Neuronal stem cell (in vitro differentiated cells): Measurements from ENCODE around the gene OLFM3.
A peak's percentile ranks its signal among the peaks of the same experiment; 100 is the strongest.

Experiments used
- DNase-seq: peaks from one replicate; pipeline ENCODE4 v3.0.0-alpha.2; 2013; ENCODE audit warnings: low spot score
- H2AFZ ChIP-seq: one replicate; pipeline ENCODE4 v1.6.1; 2013; ENCODE audit warnings: mild to moderate bottlenecking, low read length, inconsistent platforms
- H2AK5ac ChIP-seq: 2 replicates; pipeline ENCODE4 v1.6.1; 2013; ENCODE audit warnings: low read depth, mild to moderate bottlenecking, inconsistent platforms, low read length, moderate library complexity, mixed read lengths
- H2BK120ac ChIP-seq: 2 replicates; pipeline ENCODE4 v1.6.1; 2013; ENCODE audit warnings: low read depth, mild to moderate bottlenecking, inconsistent platforms, low read length, moderate library complexity, mixed read lengths
- H2BK12ac ChIP-seq: one replicate; pipeline ENCODE4 v1.6.1; 2013; ENCODE audit warnings: low read length, inconsistent platforms
- H2BK15ac ChIP-seq: 2 replicates; pipeline ENCODE4 v1.6.1; 2013; ENCODE audit warnings: mild to moderate bottlenecking, low read length, inconsistent platforms, mixed read lengths
- H2BK5ac ChIP-seq: one replicate; pipeline ENCODE4 v1.6.1; 2013; ENCODE audit warnings: inconsistent platforms, mild to moderate bottlenecking, low read length, moderate library complexity
- H3K14ac ChIP-seq: one replicate; pipeline ENCODE4 v1.6.1; 2013; ENCODE audit warnings: low read length, inconsistent platforms
- H3K18ac ChIP-seq: 2 replicates; pipeline ENCODE4 v1.6.1; 2013; ENCODE audit warnings: low read length, inconsistent platforms
- H3K23ac ChIP-seq: 2 replicates; pipeline ENCODE4 v1.6.1; 2013; ENCODE audit warnings: low read depth, mild to moderate bottlenecking, mixed read lengths, low read length, inconsistent platforms; ENCODE audit not compliant: poor library complexity
- H3K27ac ChIP-seq: replicated peaks from 3 replicates; pipeline ENCODE4 v1.5.1; 2013; ENCODE audit warnings: low read length, inconsistent platforms
- H3K27me3 ChIP-seq, 3 experiments: 2 replicates each; pipeline ENCODE4 v1.6.1; 2013; ENCODE audit warnings: low read length in 3 of 3, mild to moderate bottlenecking in 2 of 3, inconsistent platforms in 1 of 3, low read depth in 1 of 3, mixed read lengths in 1 of 3, moderate library complexity in 1 of 3; ENCODE audit not compliant: control insufficient read depth in 3 of 3, insufficient read depth in 3 of 3
- H3K36me3 ChIP-seq, 2 donors: replicated peaks in 1 of 2; 2 replicates each; pipeline ENCODE4 v1.6.1; 2013; ENCODE audit warnings: low read length in 2 of 2; ENCODE audit not compliant: control insufficient read depth in 2 of 2, insufficient read depth in 2 of 2
- H3K4ac ChIP-seq: 2 replicates; pipeline ENCODE4 v1.6.1; 2013; ENCODE audit warnings: inconsistent platforms, mild to moderate bottlenecking, low read length, moderate library complexity
- H3K4me1 ChIP-seq, 2 donors: 1 replicate in 1 of 2; 2 replicates in 1 of 2; pipeline ENCODE4 v1.6.1; 2013; ENCODE audit warnings: low read length in 2 of 2, low read depth in 1 of 2; ENCODE audit not compliant: control insufficient read depth in 2 of 2, insufficient read depth in 1 of 2
- H3K4me2 ChIP-seq: one replicate; pipeline ENCODE4 v1.6.1; 2013; ENCODE audit warnings: mild to moderate bottlenecking, low read length, inconsistent platforms; ENCODE audit not compliant: insufficient read depth, poor library complexity, severe bottlenecking
- H3K4me3 ChIP-seq, 2 donors: 2 replicates each; pipeline ENCODE4 v1.5.1; 2013; ENCODE audit warnings: low read length in 2 of 2, mild to moderate bottlenecking in 2 of 2, inconsistent platforms in 1 of 2, moderate library complexity in 1 of 2
- H3K79me1 ChIP-seq: one replicate; pipeline ENCODE4 v1.6.1; 2013; ENCODE audit warnings: low read depth, mild to moderate bottlenecking, inconsistent platforms, low read length, moderate library complexity
- H3K9ac ChIP-seq: one replicate; pipeline ENCODE4 v1.6.1; 2013; ENCODE audit warnings: mild to moderate bottlenecking, low read depth, low read length, inconsistent platforms; ENCODE audit not compliant: poor library complexity
- H3K9me3 ChIP-seq, 2 donors: replicated peaks in 1 of 2; 2 replicates each; pipeline versions ENCODE3 to v1.6.1; 2013; ENCODE audit warnings: low read length in 2 of 2, mild to moderate bottlenecking in 2 of 2, inconsistent platforms in 1 of 2, low read depth in 1 of 2, mixed read lengths in 1 of 2, moderate library complexity in 1 of 2; ENCODE audit not compliant: control insufficient read depth in 2 of 2, insufficient read depth in 1 of 2
- H4K8ac ChIP-seq: one replicate; pipeline ENCODE4 v1.6.1; 2013; ENCODE audit warnings: low read depth, mild to moderate bottlenecking, inconsistent platforms, low read length, moderate library complexity
- H4K91ac ChIP-seq: one replicate; pipeline ENCODE4 v1.6.1; 2013; ENCODE audit warnings: low read length, low read depth, mild to moderate bottlenecking, inconsistent platforms; ENCODE audit not compliant: poor library complexity
- WGBS, 2 donors: extraction: QIAGEN DNeasy Blood & Tissue Kit; methylation state at CpG; one replicate each; pipeline ENCODE4 v1.1.7; 2013; ENCODE audit warnings: missing lambda C conversion rate in 2 of 2, mixed read lengths in 1 of 2; ENCODE audit not compliant: insufficient read length in 2 of 2, insufficient replicate concordance in 1 of 2; ENCODE audit errors: extremely low coverage in 2 of 2; 5-methylcytosine and 5-hydroxymethylcytosine counted together

The OLFM3 gene

GRCh38 chr1:101852936-101853335, 143.8 kb downstream of the OLFM3 start:
- Histone ChIP-seq H2BK15ac (no peak overlapping the region), H3K18ac (no peak overlapping the region), H3K36me3 (no peaks in the 10 kb centered on the region), H4K8ac (no peak overlapping the region), H2BK120ac (no peak overlapping the region), H3K14ac (no peak overlapping the region), H2BK5ac (no peak overlapping the region), H2AFZ (no peak overlapping the region), H3K27ac (no peak overlapping the region), H2BK12ac (no peak overlapping the region), H3K4me1 (no peaks in the 10 kb centered on the region), H3K9ac (no peak overlapping the region), H3K9me3 (no peaks in the 10 kb centered on the region), H3K4ac (no peak overlapping the region), H3K4me3 (no peak overlapping the region), H2AK5ac (no peak overlapping the region), H3K79me1 (no peaks in the 10 kb centered on the region), H3K27me3 (no peaks in the 10 kb centered on the region), H3K4me2 (no peak overlapping the region), H3K23ac (no peak overlapping the region), H4K91ac (no peak overlapping the region)
- WGBS, 2 donors: no CpG with 5 or more reads among the region's 1 CpG
- DNase-seq: no peak

DNA sequence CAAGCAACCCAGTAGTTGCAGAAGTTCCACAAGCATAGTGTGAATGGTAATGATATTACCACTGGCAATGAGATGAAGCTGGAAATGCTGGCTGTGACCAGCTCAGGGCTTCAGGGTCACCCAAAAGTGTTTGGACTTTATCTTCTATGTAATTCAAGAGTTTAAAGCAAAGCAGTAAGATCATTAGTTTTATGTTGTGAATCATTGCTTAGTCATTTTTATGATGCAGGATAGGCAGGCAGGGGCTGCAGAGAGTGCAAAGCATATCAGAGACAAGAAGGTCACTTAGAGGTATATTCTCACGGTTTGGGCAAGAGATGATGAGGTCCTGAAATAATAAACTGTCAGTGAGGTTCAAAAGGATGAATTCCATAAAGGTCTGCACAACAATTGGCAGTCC, 147.4 kb downstream of the OLFM3 start:
- no peaks in the 10 kb centered on the region for H3K9me3 ChIP-seq
- no CpG with 5 or more reads among the region's 1 CpG for WGBS, 2 donors
- no peak for DNase-seq
- H4K91ac ChIP-seq: no peak overlapping the region
- no peak overlapping the region for H3K18ac ChIP-seq
- peaks cover 0 to 5% of the 10 kb centered on the region in 2 donors for H3K4me1 ChIP-seq
- H2BK120ac ChIP-seq: no peak overlapping the region
- H2AK5ac ChIP-seq: no peak overlapping the region
- no peak overlapping the region for H2AFZ ChIP-seq
- no peak overlapping the region for H3K27ac ChIP-seq
- H2BK15ac ChIP-seq: no peak overlapping the region
- H4K8ac ChIP-seq: no peak overlapping the region
- no peaks in the 10 kb centered on the region for H3K36me3 ChIP-seq
- H3K14ac ChIP-seq: no peak overlapping the region
- no peak overlapping the region for H2BK12ac ChIP-seq
- no peaks in the 10 kb centered on the region for H3K27me3 ChIP-seq
- no peak overlapping the region for H3K4me2 ChIP-seq
- no peaks in the 10 kb centered on the region for H3K79me1 ChIP-seq
- no peak overlapping the region for H3K4ac ChIP-seq
- H2BK5ac ChIP-seq: no peak overlapping the region
- H3K4me3 ChIP-seq: no peak overlapping the region
- H3K9ac ChIP-seq: no peak overlapping the region
- no peak overlapping the region for H3K23ac ChIP-seq

DNA sequence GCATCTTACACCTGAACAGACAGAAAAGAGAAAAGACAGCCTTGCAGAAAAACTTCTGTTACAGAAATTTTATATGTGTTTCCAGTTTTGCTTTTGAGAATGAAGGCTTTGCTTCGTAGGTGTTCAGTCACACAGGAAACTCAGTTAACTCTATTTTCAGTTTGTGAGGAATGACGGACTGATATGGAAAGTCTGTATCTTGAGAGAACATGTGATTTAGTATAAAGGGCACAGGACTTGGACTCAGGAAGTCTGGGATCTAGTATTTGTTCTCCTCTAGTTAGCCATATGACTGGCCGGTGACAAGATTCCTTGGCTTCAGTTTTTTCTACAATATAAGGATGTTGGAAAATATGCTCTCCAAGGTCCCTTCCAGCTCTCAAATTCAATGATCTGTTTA, 149.1 kb downstream of the OLFM3 start:
- no peak overlapping the region for H3K27ac ChIP-seq
- H3K14ac ChIP-seq: no peak overlapping the region
- H2AK5ac ChIP-seq: no peak overlapping the region
- H3K36me3 ChIP-seq: no peaks in the 10 kb centered on the region
- no peak for DNase-seq
- H3K4me2 ChIP-seq: no peak overlapping the region
- H2BK15ac ChIP-seq: no peak overlapping the region
- no peak overlapping the region for H3K4ac ChIP-seq
- no peak overlapping the region for H4K8ac ChIP-seq
- H3K79me1 ChIP-seq: no peaks in the 10 kb centered on the region
- H3K9ac ChIP-seq: no peak overlapping the region
- peak overlapping the region; percentile 12 for H2AFZ ChIP-seq
- H3K4me3 ChIP-seq: no peak overlapping the region
- no peak overlapping the region for H2BK12ac ChIP-seq
- H3K9me3 ChIP-seq: no peaks in the 10 kb centered on the region
- H3K27me3 ChIP-seq: no peaks in the 10 kb centered on the region
- H2BK120ac ChIP-seq: no peak overlapping the region
- peaks cover 0 to 7% of the 10 kb centered on the region in 2 donors for H3K4me1 ChIP-seq
- H2BK5ac ChIP-seq: no peak overlapping the region
- H3K23ac ChIP-seq: no peak overlapping the region
- WGBS, 2 donors: no CpG with 5 or more reads among the region's 3 CpGs
- H4K91ac ChIP-seq: no peak overlapping the region
- H3K18ac ChIP-seq: no peak overlapping the region

- H2BK120ac ChIP-seq: no peak overlapping the region
- H3K18ac ChIP-seq: peak overlapping the region; percentile 51
- H3K4me3 ChIP-seq: peak overlapping the region in 1 of 2 donors; percentile 14
- no peaks in the 10 kb centered on the region for H3K36me3 ChIP-seq
- H4K91ac ChIP-seq: no peak overlapping the region
- no peak overlapping the region for H2BK12ac ChIP-seq
- H3K23ac ChIP-seq: no peak overlapping the region
- peak; percentile 21 for DNase-seq
- H3K4me2 ChIP-seq: peak overlapping the region; percentile 37
- H2BK5ac ChIP-seq: no peak overlapping the region
- no peak overlapping the region for H3K9ac ChIP-seq
- no peak overlapping the region for H3K14ac ChIP-seq
- no peak overlapping the region for H3K4ac ChIP-seq
- no peaks in the 10 kb centered on the region for H3K9me3 ChIP-seq
- no peak overlapping the region for H2BK15ac ChIP-seq
- H3K27ac ChIP-seq: no peak overlapping the region
- no CpG with 5 or more reads among the region's 13 CpGs for WGBS, 2 donors
- no peaks in the 10 kb centered on the region for H3K79me1 ChIP-seq
- no peak overlapping the region for H2AK5ac ChIP-seq
- H3K4me1 ChIP-seq: peaks cover 0 to 7% of the 10 kb centered on the region in 2 donors
- H3K27me3 ChIP-seq: no peaks in the 10 kb centered on the region
- peak overlapping the region; percentile 12 for H2AFZ ChIP-seq
- H4K8ac ChIP-seq: no peak overlapping the region
Measured at GRCh38 chr1:101846820-101847219, 149.9 kb downstream of the OLFM3 start.
